ENCODE results near the gene GPHN. TPM values are rescaled to one million over a fixed set of nuclear protein-coding genes. Genes with fewer than 3 reads are reported as not detected.
"Not testable (repeated sequence)": the region's sequence is repeated elsewhere in the genome, so short reads cannot be mapped to it uniquely, and the experiment has no call there.

The GPHN gene
- total RNA-seq, 1 donor = 8.3 TPM

- Histone ChIP-seq H3K4me3 (ENCODE audit: insufficient read depth, low read length) (no peak overlapping the region), H3K79me2 (ENCODE audit: insufficient read depth, low read length) (no peaks in the 10 kb centered on the region), H4K20me1 (ENCODE audit: insufficient read depth, low read length) (no peaks in the 10 kb centered on the region), H3K4me2 (ENCODE audit: insufficient read depth, low read length) (no peak overlapping the region), H3K9me3 (ENCODE audit: low read depth, low read length) (no peaks in the 10 kb centered on the region), H3K4me1 (ENCODE audit: insufficient read depth, low read length) (no peaks in the 10 kb centered on the region), H3K27me3 (ENCODE audit: insufficient read depth, low read length) (no peaks in the 10 kb centered on the region), H2AFZ (ENCODE audit: low read length) (no peak overlapping the region), H3K36me3 (ENCODE audit: insufficient read depth, low read length) (no peaks in the 10 kb centered on the region), H3K27ac (ENCODE audit: low read depth, low read length) (no peak overlapping the region)
- no peak for DNase-seq (ENCODE audit: insufficient read length, low spot score, missing footprints)
- TF ChIP-seq, protein P1, sequence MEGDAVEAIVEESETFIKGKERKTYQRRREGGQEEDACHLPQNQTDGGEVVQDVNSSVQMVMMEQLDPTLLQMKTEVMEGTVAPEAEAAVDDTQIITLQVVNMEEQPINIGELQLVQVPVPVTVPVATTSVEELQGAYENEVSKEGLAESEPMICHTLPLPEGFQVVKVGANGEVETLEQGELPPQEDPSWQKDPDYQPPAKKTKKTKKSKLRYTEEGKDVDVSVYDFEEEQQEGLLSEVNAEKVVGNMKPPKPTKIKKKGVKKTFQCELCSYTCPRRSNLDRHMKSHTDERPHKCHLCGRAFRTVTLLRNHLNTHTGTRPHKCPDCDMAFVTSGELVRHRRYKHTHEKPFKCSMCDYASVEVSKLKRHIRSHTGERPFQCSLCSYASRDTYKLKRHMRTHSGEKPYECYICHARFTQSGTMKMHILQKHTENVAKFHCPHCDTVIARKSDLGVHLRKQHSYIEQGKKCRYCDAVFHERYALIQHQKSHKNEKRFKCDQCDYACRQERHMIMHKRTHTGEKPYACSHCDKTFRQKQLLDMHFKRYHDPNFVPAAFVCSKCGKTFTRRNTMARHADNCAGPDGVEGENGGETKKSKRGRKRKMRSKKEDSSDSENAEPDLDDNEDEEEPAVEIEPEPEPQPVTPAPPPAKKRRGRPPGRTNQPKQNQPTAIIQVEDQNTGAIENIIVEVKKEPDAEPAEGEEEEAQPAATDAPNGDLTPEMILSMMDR (IDR thresholded peaks at IDR 0.05; ENCODE audit: extremely low read depth, low read depth, low read length) = no peak
Observed at GRCh38 chr14:66724996-66725395, 217.0 kb downstream of the GPHN start.

- H3K4me2 ChIP-seq (ENCODE audit: insufficient read depth, low read length); H3K27ac ChIP-seq (ENCODE audit: low read depth, low read length); H3K4me3 ChIP-seq (ENCODE audit: insufficient read depth, low read length); H4K20me1 ChIP-seq (ENCODE audit: insufficient read depth, low read length); H3K27me3 ChIP-seq (ENCODE audit: insufficient read depth, low read length); H3K4me1 ChIP-seq (ENCODE audit: insufficient read depth, low read length); H2AFZ ChIP-seq (ENCODE audit: low read length); DNase-seq (ENCODE audit: insufficient read length, low spot score, missing footprints); H3K79me2 ChIP-seq (ENCODE audit: insufficient read depth, low read length); H3K9me3 ChIP-seq (ENCODE audit: low read depth, low read length); H3K36me3 ChIP-seq (ENCODE audit: insufficient read depth, low read length): not testable (repeated sequence)
Observed at GRCh38 chr14:66731298-66731697, 223.4 kb downstream of the GPHN start.

DNA sequence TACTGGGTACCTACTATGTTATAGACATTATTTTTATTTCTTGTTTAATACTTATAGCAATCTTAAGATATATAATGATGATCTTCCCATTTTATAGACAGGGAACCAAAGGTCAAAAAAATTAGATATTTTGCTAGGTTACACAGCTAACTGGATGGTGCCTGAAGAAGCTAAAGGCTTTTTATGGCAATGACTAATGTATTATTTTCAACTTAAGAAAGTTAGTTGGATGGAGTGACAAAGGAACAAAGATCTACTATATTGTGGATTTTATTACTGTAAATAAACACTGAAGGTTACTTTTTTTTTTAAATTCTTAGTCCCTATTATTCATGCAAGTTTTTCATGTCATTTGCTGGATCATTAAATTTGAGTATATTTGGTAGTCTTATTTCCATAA, 227.9 kb downstream of the GPHN start:
- no peak overlapping the region for H3K4me2 ChIP-seq (ENCODE audit: insufficient read depth, low read length)
- H3K9me3 ChIP-seq (ENCODE audit: low read depth, low read length) = no peaks in the 10 kb centered on the region
- H3K4me3 ChIP-seq (ENCODE audit: insufficient read depth, low read length) = no peak overlapping the region
- H3K27ac ChIP-seq (ENCODE audit: low read depth, low read length) = no peak overlapping the region
- no peak overlapping the region for H2AFZ ChIP-seq (ENCODE audit: low read length)
- no peaks in the 10 kb centered on the region for H3K79me2 ChIP-seq (ENCODE audit: insufficient read depth, low read length)
- H4K20me1 ChIP-seq (ENCODE audit: insufficient read depth, low read length) = no peaks in the 10 kb centered on the region
- H3K27me3 ChIP-seq (ENCODE audit: insufficient read depth, low read length) = no peaks in the 10 kb centered on the region
- H3K36me3 ChIP-seq (ENCODE audit: insufficient read depth, low read length) = no peaks in the 10 kb centered on the region
- H3K4me1 ChIP-seq (ENCODE audit: insufficient read depth, low read length) = no peaks in the 10 kb centered on the region
- TF ChIP-seq, protein P1 (IDR thresholded peaks at IDR 0.05; ENCODE audit: extremely low read depth, low read depth, low read length) = no peak
- DNase-seq (ENCODE audit: insufficient read length, low spot score, missing footprints) = no peak

GRCh38 chr14:66739826-66740225, 231.9 kb downstream of the GPHN start:
- Histone ChIP-seq H3K79me2 (ENCODE audit: insufficient read depth, low read length) (no peaks in the 10 kb centered on the region), H3K4me3 (ENCODE audit: insufficient read depth, low read length) (no peak overlapping the region), H4K20me1 (ENCODE audit: insufficient read depth, low read length) (no peaks in the 10 kb centered on the region), H3K9me3 (ENCODE audit: low read depth, low read length) (no peaks in the 10 kb centered on the region), H2AFZ (ENCODE audit: low read length) (no peak overlapping the region), H3K4me1 (ENCODE audit: insufficient read depth, low read length) (no peaks in the 10 kb centered on the region), H3K36me3 (ENCODE audit: insufficient read depth, low read length) (no peaks in the 10 kb centered on the region), H3K4me2 (ENCODE audit: insufficient read depth, low read length) (no peak overlapping the region), H3K27me3 (ENCODE audit: insufficient read depth, low read length) (no peaks in the 10 kb centered on the region), H3K27ac (ENCODE audit: low read depth, low read length) (no peak overlapping the region)
- TF ChIP-seq, protein P1 (IDR thresholded peaks at IDR 0.05; ENCODE audit: extremely low read depth, low read depth, low read length) = no peak
- DNase-seq (ENCODE audit: insufficient read length, low spot score, missing footprints) = no peak
